GM19452 (cell line): Measurements from ENCODE around the gene CFAP210.
"Not testable (repeated sequence)": the region's sequence is repeated elsewhere in the genome, so short reads cannot be mapped to it uniquely, and the experiment has no call there.

Experiments used
- ATAC-seq: cut with Tn5 transposase; IDR thresholded peaks from one replicate; pipeline ENCODE4 v1.9.1; 2021; ENCODE audit not compliant: unreplicated experiment

CFAP210 gene

DNA sequence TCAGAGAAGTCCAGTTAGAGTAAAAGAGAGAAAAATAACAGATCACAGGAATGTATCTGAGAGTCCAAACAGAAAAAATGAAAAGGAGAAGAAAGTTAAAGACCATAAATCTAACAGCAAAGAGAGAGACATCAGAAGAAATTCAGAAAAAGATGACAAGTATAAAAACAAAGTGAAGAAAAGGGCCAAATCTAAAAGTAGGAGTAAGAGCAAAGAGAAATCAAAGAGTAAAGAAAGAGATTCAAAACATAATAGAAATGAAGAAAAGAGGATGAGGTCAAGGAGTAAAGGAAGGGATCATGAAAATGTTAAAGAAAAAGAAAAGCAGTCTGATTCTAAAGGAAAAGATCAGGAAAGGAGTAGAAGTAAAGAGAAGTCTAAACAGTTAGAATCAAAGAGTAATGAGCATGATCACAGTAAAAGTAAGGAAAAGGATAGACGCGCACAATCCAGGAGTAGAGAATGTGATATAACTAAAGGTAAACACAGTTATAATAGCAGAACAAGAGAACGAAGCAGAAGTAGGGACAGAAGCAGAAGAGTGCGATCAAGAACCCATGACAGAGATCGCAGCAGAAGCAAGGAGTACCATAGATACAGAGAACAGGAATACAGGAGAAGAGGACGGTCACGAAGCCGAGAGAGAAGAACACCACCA, 57.6 kb downstream of the CFAP210 start:
- no peak for ATAC-seq

DNA sequence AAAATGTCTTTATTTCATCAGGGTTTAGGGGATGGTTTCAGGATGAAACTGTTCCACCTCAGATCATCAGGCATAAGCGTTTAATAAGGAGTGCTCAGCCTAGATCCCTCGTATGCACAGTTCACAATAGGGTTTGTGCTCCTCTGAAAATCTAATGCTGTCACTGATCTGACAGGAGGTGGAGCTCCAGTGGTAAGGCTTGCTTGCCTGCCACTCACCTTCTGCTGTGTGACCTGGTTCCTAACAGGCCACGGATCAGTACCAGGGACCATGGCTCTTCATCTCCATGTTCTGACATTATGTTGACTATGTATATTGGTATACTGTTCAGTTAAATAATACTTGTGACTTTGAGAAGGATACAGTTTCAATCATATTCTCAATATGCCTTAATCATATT, 68.4 kb downstream of the CFAP210 start:
- ATAC-seq = no peak

DNA sequence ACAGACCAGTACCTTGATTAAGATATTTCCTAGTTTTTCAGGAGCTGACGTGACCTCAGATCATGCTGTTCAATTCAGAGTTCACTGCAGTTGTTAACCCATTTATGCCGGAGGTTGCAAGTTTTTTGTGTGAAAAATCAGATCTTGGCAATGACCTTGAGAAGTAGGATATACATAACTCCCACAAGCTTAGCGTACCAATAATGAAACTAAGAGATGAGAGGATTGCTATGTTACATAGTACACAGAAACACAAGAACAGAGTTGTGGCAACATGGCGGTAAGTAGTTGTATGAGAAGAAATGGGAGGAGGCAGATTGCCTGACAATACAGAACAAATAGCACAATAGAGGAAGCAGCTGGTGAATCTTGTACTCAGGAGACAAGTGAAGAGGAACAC, 71.0 kb downstream of the CFAP210 start:
- ATAC-seq = no peak

DNA sequence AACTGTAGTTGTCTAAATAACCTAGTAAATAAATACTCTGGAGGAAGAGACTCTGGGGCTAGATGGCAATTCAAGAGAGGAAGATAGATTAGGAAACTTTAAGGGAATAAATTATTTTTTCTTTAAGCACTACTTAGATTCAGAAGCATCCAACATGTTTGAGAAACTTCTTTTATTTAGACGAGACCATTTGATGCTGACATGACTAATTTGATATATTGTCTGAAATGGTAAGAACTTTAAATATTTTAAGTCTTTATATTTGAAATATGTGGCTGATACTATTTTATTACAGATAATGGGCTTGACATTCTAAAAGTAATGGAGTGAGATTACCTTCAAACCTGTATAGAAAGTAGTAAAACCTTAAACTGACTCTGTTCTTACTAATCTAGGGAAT, 73.7 kb downstream of the CFAP210 start:
- ATAC-seq = no peak

DNA sequence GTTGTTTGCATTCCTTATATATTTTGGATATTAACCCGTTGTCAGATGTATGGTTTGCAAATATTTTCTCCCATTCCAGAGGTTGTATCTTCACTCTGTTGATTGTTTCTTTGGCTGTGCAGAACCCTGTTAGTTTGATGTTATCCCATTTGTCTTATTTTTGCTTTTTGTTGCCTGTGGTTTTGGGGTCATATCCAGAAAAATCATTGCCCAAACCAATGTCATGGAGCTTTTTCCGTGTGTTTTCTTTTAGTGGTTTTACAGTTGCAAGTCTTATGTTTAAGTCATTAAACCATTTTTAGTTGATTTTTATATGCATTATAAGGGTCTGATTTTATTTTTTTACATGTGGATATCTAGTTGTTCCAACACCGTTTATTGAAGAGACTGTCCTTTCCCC, 74.3 kb downstream of the CFAP210 start:
- ATAC-seq = no peak

DNA sequence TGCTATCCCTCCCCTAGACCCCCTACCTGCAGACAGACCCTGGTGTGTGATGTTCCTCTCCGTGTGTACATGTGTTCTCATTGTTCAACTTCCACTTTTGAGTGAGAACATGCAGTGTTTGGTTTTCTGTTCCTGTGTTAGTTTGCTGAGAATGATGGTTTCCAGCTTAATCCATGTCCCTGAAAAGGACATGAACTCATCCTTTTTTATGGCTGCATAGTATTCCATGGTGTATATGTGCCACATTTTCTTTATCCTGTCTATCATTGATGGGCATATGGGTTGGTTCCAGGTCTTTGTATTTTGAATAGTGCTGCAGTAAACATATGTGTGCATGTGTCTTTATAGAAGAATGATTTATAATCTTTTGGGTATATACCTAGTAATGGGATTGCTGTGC, 78.2 kb downstream of the CFAP210 start:
- ATAC-seq = not testable (repeated sequence)

DNA sequence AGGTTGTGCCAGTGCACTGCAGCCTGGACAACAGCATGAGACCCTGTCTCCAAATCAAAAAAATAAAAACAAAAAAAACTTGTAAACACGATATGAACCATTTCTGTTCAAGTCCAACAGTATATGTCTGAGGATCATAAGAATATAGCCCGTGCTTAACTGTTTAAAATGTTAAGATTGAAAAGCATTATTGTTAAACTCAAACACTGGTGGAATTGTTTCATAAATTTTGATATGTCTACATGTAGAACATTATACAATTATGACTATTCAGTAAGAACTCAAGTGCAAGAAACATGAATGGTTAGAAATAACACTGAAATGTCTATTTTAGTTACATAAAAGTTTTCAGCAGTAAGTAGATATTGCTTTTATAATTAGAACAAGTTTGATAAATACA, 80.3 kb downstream of the CFAP210 start:
- ATAC-seq = no peak

DNA sequence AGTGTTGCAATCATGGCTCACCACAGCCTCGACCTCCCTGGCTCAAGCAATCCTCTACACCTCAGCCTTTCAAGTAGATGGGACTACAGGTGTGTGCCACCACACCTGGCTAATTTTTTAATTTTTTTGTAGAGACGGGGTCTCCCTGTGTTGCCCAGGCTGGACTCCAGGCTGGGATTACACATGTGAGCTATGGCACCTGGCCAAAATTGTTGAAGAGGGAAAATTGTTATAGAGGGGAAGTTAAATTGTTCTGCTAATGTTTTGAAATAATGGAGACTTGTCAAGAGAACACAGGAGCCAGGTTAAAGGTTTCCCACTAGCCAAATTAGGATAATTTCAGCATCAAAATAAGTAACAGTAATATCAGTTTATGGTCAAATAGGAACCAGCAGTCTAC, 84.9 kb downstream of the CFAP210 start:
- no peak for ATAC-seq

DNA sequence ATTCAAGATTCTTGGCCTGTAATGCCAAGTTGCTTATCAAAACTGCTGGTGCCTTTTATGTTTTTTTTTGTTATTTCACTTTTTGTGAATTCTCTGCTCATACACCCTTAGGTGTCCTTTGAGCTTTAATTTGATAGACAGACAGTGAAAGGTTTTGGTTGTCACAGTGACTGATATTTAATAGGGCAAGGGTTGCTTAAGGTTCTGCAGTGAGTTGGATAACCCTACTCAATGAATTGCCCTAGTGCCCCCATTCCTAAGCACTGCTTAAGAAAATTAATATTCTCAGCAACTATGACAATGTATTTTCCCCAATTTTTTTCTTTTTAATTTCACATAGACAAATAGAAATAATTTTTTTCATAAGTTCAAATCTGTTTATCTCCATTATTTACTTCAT, 94.6 kb downstream of the CFAP210 start:
- ATAC-seq = no peak

DNA sequence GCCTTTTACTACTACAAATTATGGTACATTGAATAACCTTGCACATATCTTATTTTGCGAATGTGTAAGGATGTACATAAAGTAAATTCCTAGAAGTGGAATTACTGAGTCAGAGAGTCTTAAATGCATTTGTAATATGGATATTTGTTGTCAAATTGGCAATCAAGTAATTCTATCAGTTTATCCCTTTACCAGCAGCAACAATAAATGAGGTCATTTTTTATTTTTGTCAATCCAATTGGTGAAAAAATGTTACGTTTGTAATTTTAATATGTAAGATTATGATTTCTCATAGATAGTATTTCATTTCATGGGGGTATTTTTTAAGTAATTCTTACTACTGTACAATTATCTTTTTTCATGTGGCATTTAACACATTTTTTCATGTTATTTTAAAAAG, 95.2 kb downstream of the CFAP210 start:
- ATAC-seq = no peak

DNA sequence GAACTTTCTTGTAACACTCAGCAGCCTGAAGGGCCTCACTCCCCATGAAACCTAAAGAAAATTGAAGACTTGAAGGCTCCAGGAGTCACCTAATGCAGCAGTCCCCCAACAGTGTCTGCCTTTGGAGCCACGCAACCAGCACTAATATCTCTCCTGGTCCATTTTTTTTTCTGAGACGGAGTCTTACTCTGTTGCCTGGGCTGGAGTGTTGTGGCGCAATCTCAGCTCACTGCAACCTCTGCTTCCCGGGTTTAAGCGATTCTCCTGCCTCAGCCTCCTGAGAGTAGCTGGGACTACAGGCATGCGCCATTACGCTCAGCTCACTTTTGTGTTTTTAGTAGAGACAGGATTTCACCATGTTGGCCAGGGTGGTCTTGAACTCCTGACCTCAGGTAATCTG, 97.7 kb downstream of the CFAP210 start:
- not testable (repeated sequence) for ATAC-seq
